Natural killer cell (primary cell): ENCODE results near the gene KCNC4. TPM values are rescaled to one million over a fixed set of nuclear protein-coding genes. Genes with fewer than 3 reads are reported as not detected.

Source experiments
- ATAC-seq, 3 donors: fragments of 150-1000 bp in 2 of 3; fragments of 200-7000 bp in 1 of 3; cut with Tn5 transposase; 1 replicate in 1 of 3; 2 replicates in 2 of 3; pipeline ENCODE4 v1.10.0; 2021; ENCODE audit warnings: mild to moderate bottlenecking in 2 of 3, moderate library complexity in 2 of 3
- DNase-seq, 2 donors: peaks; one replicate each; pipeline versions ENCODE4 v3.0.0 to v3.0.0-alpha.2; 2013 to 2021; ENCODE audit warnings: mixed read lengths in 1 of 2
- H3K27ac ChIP-seq: one replicate; pipeline ENCODE4 v1.5.1; 2013; ENCODE audit warnings: mild to moderate bottlenecking, low read length
- H3K27me3 ChIP-seq: one replicate; pipeline ENCODE4 v1.6.1; 2013; ENCODE audit warnings: low read length; ENCODE audit not compliant: control insufficient read depth, insufficient read depth
- H3K36me3 ChIP-seq: one replicate; pipeline ENCODE4 v1.6.1; 2013; ENCODE audit warnings: low read length; ENCODE audit not compliant: control insufficient read depth, insufficient read depth
- H3K4me1 ChIP-seq: one replicate; pipeline ENCODE4 v1.6.1; 2013; ENCODE audit warnings: low read length; ENCODE audit not compliant: control insufficient read depth, insufficient read depth
- H3K4me3 ChIP-seq: one replicate; pipeline ENCODE4 v1.5.1; 2013; ENCODE audit warnings: low read length
- H3K9me3 ChIP-seq: one replicate; pipeline ENCODE4 v1.6.1; 2013; ENCODE audit warnings: low read length; ENCODE audit not compliant: control insufficient read depth, insufficient read depth
- H3K27ac Mint-ChIP-seq, 2 donors: one replicate each; pipeline ENCODE4 v1.8.0; 2022; ENCODE audit warnings: mild to moderate bottlenecking in 2 of 2, mixed read lengths in 2 of 2, moderate library complexity in 1 of 2
- H3K27me3 Mint-ChIP-seq, 2 donors: one replicate each; pipeline ENCODE4 v1.8.0; 2022; ENCODE audit warnings: low read depth in 2 of 2, mixed read lengths in 2 of 2
- H3K36me3 Mint-ChIP-seq: one replicate; pipeline ENCODE4 v1.8.0; 2022; ENCODE audit warnings: mixed read lengths
- H3K4me1 Mint-ChIP-seq, 2 donors: one replicate each; pipeline ENCODE4 v1.8.0; 2022; ENCODE audit warnings: mixed read lengths in 2 of 2
- H3K4me3 Mint-ChIP-seq: one replicate; pipeline ENCODE4 v1.8.0; 2022; ENCODE audit warnings: mild to moderate bottlenecking, moderate library complexity, mixed read lengths
- H3K9me3 Mint-ChIP-seq, 2 donors: one replicate each; pipeline ENCODE4 v1.8.0; 2022; ENCODE audit warnings: mixed read lengths in 2 of 2
- WGBS: methylation state at CpG from one replicate; pipeline ENCODE4 v1.1.7; 2013; ENCODE audit warnings: missing lambda C conversion rate; ENCODE audit not compliant: insufficient coverage; 5-methylcytosine and 5-hydroxymethylcytosine counted together
- intact Hi-C: fragments of 100-400 bp; cut with micrococcal nuclease; formaldehyde crosslinking; loops from one replicate; pipeline ENCODE4 v1.14.2; 2022
- total RNA-seq, 4 donors: library from RNA; stranded (reverse); fragments of 120-200 nt in 1 of 4; gene quantifications; one replicate each; pipeline versions ENCODE4 v1.2.3 to v1.2.4, GENCODE V29; 2013 to 2022
- TF ChIP-seq, protein P1 (sequence below): fragments of 200-600 bp; IDR thresholded peaks from one replicate; pipeline ENCODE4 v1.8.0; 2022; ENCODE audit warnings: antibody characterized with exemption

Gene KCNC4
- total RNA-seq, 3 donors from 2014 or later (not counting 1 experiment from before 2014, with no cell fraction given): 2.5 to 3.9 (median 3.3) TPM

DNA sequence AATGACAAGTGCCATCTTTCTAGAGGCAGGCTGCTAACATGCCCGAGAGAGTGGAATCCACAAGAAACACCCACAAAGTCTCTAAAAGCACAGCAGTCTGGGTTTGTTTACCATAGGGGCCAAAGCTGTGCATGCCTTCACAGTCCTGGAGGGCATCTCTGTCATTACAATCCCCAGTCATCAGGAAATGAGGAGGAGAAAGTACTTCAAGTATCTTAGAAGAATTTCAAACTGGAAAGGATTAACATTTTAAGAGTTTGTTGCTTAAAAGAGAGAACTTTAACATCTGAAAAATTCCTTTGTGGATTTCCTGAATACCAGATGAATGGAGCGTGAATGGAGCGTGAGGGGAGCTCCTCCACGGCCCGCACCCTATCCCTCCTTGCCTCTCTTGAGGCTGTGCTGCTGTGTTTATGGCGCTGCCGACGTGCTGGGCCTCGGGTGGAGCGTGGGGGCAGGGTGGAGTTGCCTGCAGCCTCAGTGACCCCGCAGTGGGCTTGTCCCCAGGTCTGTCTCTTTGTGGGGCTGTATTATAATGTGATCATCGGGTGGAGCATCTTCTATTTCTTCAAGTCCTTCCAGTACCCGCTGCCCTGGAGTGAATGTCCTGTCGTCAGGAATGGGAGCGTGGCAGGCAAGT is 36.5 kb upstream of the KCNC4 start:
- no peak for ATAC-seq
- Histone ChIP-seq H3K4me1 (no peaks in the 10 kb centered on the region), H3K27me3 (no peaks in the 10 kb centered on the region), H3K36me3 (no peaks in the 10 kb centered on the region), H3K4me3 (no peak overlapping the region), H3K9me3 (no peaks in the 10 kb centered on the region), H3K27ac (no peak overlapping the region)
- no peaks in the 10 kb centered on the region for H3K4me1 Mint-ChIP-seq
- H3K4me3 Mint-ChIP-seq: no peak overlapping the region
- H3K27ac Mint-ChIP-seq: no peak overlapping the region
- H3K9me3 Mint-ChIP-seq: no peaks in the 10 kb centered on the region
- TF ChIP-seq, protein P1, sequence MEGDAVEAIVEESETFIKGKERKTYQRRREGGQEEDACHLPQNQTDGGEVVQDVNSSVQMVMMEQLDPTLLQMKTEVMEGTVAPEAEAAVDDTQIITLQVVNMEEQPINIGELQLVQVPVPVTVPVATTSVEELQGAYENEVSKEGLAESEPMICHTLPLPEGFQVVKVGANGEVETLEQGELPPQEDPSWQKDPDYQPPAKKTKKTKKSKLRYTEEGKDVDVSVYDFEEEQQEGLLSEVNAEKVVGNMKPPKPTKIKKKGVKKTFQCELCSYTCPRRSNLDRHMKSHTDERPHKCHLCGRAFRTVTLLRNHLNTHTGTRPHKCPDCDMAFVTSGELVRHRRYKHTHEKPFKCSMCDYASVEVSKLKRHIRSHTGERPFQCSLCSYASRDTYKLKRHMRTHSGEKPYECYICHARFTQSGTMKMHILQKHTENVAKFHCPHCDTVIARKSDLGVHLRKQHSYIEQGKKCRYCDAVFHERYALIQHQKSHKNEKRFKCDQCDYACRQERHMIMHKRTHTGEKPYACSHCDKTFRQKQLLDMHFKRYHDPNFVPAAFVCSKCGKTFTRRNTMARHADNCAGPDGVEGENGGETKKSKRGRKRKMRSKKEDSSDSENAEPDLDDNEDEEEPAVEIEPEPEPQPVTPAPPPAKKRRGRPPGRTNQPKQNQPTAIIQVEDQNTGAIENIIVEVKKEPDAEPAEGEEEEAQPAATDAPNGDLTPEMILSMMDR: no peak
- no peaks in the 10 kb centered on the region for H3K36me3 Mint-ChIP-seq
- 75% methylated on average over 15 of the region's 15 CpGs for WGBS
- DNase-seq: no peak
- H3K27me3 Mint-ChIP-seq: peaks cover 9 to 10% of the 10 kb centered on the region in 2 donors
- intact Hi-C loops: no loop called here

- H3K27me3 ChIP-seq: no peaks in the 10 kb centered on the region
- TF ChIP-seq, protein P1: no peak
- no peak overlapping the region for H3K4me3 ChIP-seq
- no peaks in the 10 kb centered on the region for H3K36me3 Mint-ChIP-seq
- ATAC-seq: no peak
- no peak overlapping the region for H3K4me3 Mint-ChIP-seq
- H3K9me3 ChIP-seq: no peaks in the 10 kb centered on the region
- 79% methylated on average over 2 of the region's 2 CpGs for WGBS
- H3K27ac Mint-ChIP-seq: no peak overlapping the region
- no peaks in the 10 kb centered on the region for H3K4me1 ChIP-seq
- H3K4me1 Mint-ChIP-seq: no peaks in the 10 kb centered on the region
- no peaks in the 10 kb centered on the region for H3K9me3 Mint-ChIP-seq
- peaks cover 9 to 10% of the 10 kb centered on the region in 2 donors for H3K27me3 Mint-ChIP-seq
- no peak overlapping the region for H3K27ac ChIP-seq
- intact Hi-C loops: no loop called here
- no peaks in the 10 kb centered on the region for H3K36me3 ChIP-seq
- no peak for DNase-seq
Measured at GRCh38 chr1:110174961-110175360, 35.2 kb upstream of the KCNC4 start.

- DNase-seq (no peak), ATAC-seq (no peak)
- H3K9me3 ChIP-seq: no peaks in the 10 kb centered on the region
- WGBS: 40% methylated on average over 9 of the region's 9 CpGs
- intact Hi-C loops: no loop called here
- H3K9me3 Mint-ChIP-seq: no peaks in the 10 kb centered on the region
- no peaks in the 10 kb centered on the region for H3K36me3 ChIP-seq
- H3K4me1 Mint-ChIP-seq: no peaks in the 10 kb centered on the region
- TF ChIP-seq, protein P1: no peak
- peaks cover 8% of the 10 kb centered on the region in 2 donors for H3K27me3 Mint-ChIP-seq
- no peak overlapping the region for H3K4me3 ChIP-seq
- H3K4me3 Mint-ChIP-seq: no peak overlapping the region
- no peaks in the 10 kb centered on the region for H3K36me3 Mint-ChIP-seq
- no peak overlapping the region for H3K27ac Mint-ChIP-seq
- H3K4me1 ChIP-seq: no peaks in the 10 kb centered on the region
- H3K27ac ChIP-seq: no peak overlapping the region
- no peaks in the 10 kb centered on the region for H3K27me3 ChIP-seq
Measured at GRCh38 chr1:110176299-110176956, 33.7 kb upstream of the KCNC4 start.
